Large intestine (tissue), 3 donors: ENCODE results near the gene ASB9. TPM values are rescaled to one million over a fixed set of nuclear protein-coding genes. Genes with fewer than 3 reads are reported as not detected.

Experiments
- DNase-seq, 2 donors: peaks; one replicate each; pipeline versions ENCODE4 v3.0.0 to v3.0.0-alpha.2; 2013
- H3K27ac ChIP-seq: one replicate; pipeline ENCODE4 v1.5.1; 2013; ENCODE audit warnings: low read length
- H3K27me3 ChIP-seq: 2 replicates; pipeline ENCODE4 v1.6.1; 2013; ENCODE audit warnings: low read length; ENCODE audit not compliant: control insufficient read depth, insufficient read depth
- H3K36me3 ChIP-seq: 2 replicates; pipeline ENCODE4 v1.6.1; 2013; ENCODE audit warnings: low read length; ENCODE audit not compliant: control insufficient read depth, insufficient read depth
- H3K4me1 ChIP-seq: one replicate; pipeline ENCODE4 v1.6.1; 2013; ENCODE audit warnings: low read length; ENCODE audit not compliant: control insufficient read depth, insufficient read depth
- H3K4me3 ChIP-seq: one replicate; pipeline ENCODE4 v1.5.1; 2013; ENCODE audit warnings: low read length
- H3K9me3 ChIP-seq: one replicate; pipeline ENCODE4 v1.6.1; 2013; ENCODE audit warnings: mild to moderate bottlenecking, low read depth, low read length, moderate library complexity; ENCODE audit not compliant: control insufficient read depth
- WGBS: methylation state at CpG from one replicate; pipeline ENCODE4 v1.1.5; 2013; ENCODE audit warnings: low lambda C conversion rate; ENCODE audit not compliant: insufficient coverage; 5-methylcytosine and 5-hydroxymethylcytosine counted together
- polyA plus RNA-seq: library from polyadenylated mRNA; unstranded; fragments of 120-200 nt; gene quantifications from one replicate; pipeline ENCODE4 v1.2.1, GENCODE V29; 2013

The ASB9 gene
- polyA plus RNA-seq, 1 donor, result 3.8 TPM

- Histone ChIP-seq H3K9me3 (no peaks in the 10 kb centered on the region), H3K4me3 (no peak overlapping the region), H3K27me3 (no peaks in the 10 kb centered on the region), H3K4me1 (no peaks in the 10 kb centered on the region), H3K27ac (no peak overlapping the region), H3K36me3 (no peaks in the 10 kb centered on the region)
- no peak for DNase-seq
- no CpG with 5 or more reads among the region's 5 CpGs for WGBS
Measured at GRCh38 chrX:15244421-15244820, 25.5 kb downstream of the ASB9 start.

DNA sequence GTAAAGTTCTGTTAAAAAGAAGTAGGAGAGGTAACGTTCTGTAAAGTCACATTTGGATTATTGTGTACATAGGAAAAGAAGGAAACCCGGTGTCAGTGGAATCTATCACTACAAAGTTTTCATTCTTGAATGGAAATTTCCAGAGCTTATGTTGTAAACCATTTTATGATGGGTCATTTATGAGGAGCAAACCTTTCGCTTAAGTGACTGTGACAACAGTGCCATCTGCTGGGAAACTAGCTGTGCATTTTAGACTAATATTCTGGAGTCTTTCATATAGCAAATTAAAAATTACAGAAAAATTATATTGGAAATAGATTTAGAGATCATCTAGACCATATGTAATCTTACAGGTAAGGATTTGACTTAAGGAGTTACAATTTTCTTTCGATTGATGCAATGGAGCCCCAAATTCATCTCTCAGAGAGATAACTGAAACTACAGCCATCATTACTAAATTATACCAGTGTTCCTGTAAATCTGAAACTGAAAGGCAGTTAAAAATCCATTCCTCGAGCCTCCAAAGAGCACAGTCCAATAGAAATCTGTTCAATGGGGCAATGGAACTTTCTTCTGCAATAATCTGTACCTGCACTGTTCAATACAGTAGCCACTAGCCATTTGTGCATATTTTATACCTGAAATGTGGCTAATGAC, 26.9 kb downstream of the ASB9 start:
- Histone ChIP-seq H3K4me3 (no peak overlapping the region), H3K27ac (no peak overlapping the region), H3K27me3 (no peaks in the 10 kb centered on the region), H3K9me3 (no peaks in the 10 kb centered on the region), H3K4me1 (no peaks in the 10 kb centered on the region), H3K36me3 (no peaks in the 10 kb centered on the region)
- no CpG with 5 or more reads among the region's 5 CpGs for WGBS
- peak; percentile 43 to 47 for DNase-seq

DNA sequence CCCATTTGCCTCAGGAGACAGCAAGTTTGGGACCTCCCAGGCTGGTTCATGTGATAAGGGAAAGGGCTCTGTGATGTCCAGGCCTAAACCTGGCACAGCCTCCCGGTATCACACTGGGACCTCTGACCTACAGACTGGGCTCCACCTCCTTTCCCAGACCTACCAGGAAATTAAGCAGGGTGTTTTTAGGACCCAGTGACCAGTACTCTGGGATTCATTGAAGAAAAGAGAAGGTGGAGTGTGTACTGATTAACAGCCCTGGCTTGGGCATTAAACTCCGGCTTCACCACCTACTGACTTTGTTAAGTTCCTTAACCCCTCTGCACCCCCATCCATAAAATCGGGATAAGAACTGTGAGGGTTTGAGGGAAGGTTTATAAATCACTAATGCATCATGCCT, 28.6 kb downstream of the ASB9 start:
- H3K36me3 ChIP-seq, result no peaks in the 10 kb centered on the region
- no CpG with 5 or more reads among the region's 3 CpGs for WGBS
- H3K27me3 ChIP-seq, result no peaks in the 10 kb centered on the region
- H3K9me3 ChIP-seq, result no peaks in the 10 kb centered on the region
- H3K27ac ChIP-seq, result no peak overlapping the region
- DNase-seq, result no peak
- no peak overlapping the region for H3K4me3 ChIP-seq
- H3K4me1 ChIP-seq, result no peaks in the 10 kb centered on the region

DNA sequence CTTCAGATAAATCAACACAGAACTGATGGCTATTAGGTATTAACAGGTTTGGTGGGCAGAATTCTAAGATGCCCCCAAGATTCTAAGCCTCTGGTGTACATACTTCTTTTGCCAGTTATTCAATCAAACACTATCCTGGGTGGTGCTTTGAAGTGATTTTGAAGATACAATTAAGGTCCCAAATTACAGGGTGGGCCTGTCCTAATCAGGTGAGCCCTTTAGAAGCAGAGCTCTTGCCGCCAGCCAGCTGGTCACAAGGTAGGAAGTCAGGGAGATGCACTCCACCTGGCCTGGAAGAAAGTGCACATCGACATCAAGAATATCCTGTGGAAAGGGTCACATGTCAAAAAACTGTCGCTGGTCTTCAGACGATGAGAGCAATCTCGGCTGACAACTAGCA, 29.5 kb downstream of the ASB9 start:
- Histone ChIP-seq H3K27ac (no peak overlapping the region), H3K4me1 (no peaks in the 10 kb centered on the region), H3K9me3 (no peaks in the 10 kb centered on the region), H3K36me3 (no peaks in the 10 kb centered on the region), H3K27me3 (no peaks in the 10 kb centered on the region), H3K4me3 (no peak overlapping the region)
- DNase-seq, result no peak
- no CpG with 5 or more reads among the region's 5 CpGs for WGBS

DNA sequence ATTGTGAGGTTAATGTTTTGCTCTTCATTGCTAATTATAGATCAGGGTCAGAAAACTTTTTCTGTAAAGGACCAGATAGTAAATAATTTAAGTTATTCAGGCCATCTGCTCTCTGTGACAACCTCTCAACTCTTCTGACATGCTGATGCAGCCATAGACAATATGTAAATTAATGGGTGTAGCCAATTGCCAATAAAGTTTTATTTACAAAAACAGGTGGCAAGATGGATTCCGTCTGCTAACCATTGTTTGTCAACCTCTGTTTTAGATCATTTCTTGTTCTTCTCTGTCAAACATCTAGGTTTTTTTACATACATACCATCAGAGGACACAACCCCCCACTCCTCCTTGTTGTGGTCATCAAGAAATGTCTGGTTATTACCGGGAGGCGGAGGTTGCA, 33.7 kb downstream of the ASB9 start:
- no peak for DNase-seq
- Histone ChIP-seq H3K36me3 (no peaks in the 10 kb centered on the region), H3K4me1 (peaks cover 4% of the 10 kb centered on the region), H3K27me3 (no peaks in the 10 kb centered on the region), H3K27ac (no peak overlapping the region), H3K9me3 (no peaks in the 10 kb centered on the region), H3K4me3 (no peak overlapping the region)
- WGBS, result 83% methylated on average over 1 of the region's 3 CpGs

DNA sequence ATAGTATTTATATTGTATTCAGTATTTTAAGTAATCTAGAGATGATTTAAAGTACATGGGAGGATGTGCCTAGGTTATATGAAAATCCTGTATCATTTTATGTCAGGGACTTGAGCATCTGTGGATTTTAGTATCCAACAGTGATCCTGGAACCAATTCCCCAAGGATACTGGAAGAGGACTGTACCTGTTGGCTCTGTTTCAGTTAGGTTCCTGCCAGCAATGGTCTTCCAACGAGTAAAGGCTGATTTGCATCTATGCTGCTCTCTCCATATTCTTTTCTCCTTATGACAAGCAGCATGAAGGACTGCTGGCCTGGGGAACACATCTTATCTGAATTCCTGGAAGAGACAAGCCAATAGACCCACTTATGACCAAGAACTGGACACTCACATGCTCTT, 34.9 kb downstream of the ASB9 start:
- no CpG with 5 or more reads among the region's 1 CpG for WGBS
- H3K4me1 ChIP-seq, result peaks cover 4% of the 10 kb centered on the region
- no peaks in the 10 kb centered on the region for H3K36me3 ChIP-seq
- no peaks in the 10 kb centered on the region for H3K9me3 ChIP-seq
- H3K27ac ChIP-seq, result no peak overlapping the region
- H3K27me3 ChIP-seq, result no peaks in the 10 kb centered on the region
- no peak for DNase-seq
- H3K4me3 ChIP-seq, result no peak overlapping the region

DNA sequence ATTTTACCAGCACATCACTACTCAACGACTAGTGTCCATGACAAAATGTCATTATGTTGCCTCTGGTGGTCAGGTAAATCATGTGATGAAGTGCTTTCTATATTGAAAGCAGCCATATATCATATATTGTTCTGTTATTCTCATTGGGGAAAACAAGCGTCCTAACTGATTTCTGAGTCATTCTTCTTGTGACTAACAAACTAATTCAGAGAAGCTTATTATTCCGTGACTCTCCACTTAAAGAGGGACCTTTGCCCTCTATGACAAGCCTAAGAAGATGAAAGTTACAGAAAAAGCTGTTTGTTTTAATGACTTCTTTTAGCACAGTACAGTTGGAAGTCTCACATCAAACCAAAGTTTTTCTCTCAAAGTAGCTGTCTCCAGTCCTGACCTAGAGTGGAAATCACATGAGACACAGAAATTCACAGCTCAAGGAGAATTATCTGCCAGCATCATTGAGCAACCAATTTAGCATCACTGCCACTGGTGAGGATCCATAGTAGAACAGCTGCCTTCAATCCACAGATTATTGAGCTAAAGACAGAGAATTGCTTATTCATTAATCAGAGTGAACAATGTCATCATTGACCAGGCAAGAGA, 36.4 kb downstream of the ASB9 start:
- no peak overlapping the region for H3K4me3 ChIP-seq

DNA sequence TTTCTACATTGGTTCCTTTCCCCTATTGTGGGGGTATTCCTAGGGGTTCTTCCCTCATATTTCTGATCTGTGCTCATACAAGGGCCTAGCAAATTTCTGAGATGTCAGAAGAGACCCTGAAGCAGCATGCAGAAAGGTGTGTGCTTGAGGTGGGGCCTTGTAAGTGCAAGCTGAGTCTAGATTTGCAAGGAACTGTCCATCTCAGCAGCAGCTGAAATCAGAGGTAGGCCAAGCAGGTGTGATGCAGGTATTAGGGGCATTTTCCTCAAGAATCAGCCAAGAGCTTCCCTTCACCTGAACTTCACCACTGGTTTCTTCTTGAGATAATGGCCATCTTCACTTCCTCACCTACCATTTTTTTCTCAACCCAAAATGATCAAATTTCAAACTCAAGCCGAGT, 45.1 kb downstream of the ASB9 start:
- Histone ChIP-seq H3K27me3 (no peaks in the 10 kb centered on the region), H3K9me3 (no peaks in the 10 kb centered on the region), H3K36me3 (no peaks in the 10 kb centered on the region), H3K27ac (no peak overlapping the region), H3K4me1 (no peaks in the 10 kb centered on the region), H3K4me3 (no peak overlapping the region)
- no CpG with 5 or more reads among the region's 1 CpG for WGBS
- DNase-seq, result no peak

More for the DNA sequence above, 36.4 kb downstream of the ASB9 start:
- DNase-seq, result peak; percentile 7 to 50
- no peaks in the 10 kb centered on the region for H3K9me3 ChIP-seq
- H3K27me3 ChIP-seq, result no peaks in the 10 kb centered on the region
- H3K4me1 ChIP-seq, result peaks cover 4% of the 10 kb centered on the region
- WGBS, result no CpG with 5 or more reads among the region's 3 CpGs
- H3K36me3 ChIP-seq, result no peaks in the 10 kb centered on the region
- no peak overlapping the region for H3K27ac ChIP-seq

GRCh38 chrX:15221321-15221720, 48.6 kb downstream of the ASB9 start:
- no peaks in the 10 kb centered on the region for H3K4me1 ChIP-seq
- H3K4me3 ChIP-seq, result no peak overlapping the region
- no peak overlapping the region for H3K27ac ChIP-seq
- H3K27me3 ChIP-seq, result no peaks in the 10 kb centered on the region
- no peak for DNase-seq
- H3K9me3 ChIP-seq, result no peaks in the 10 kb centered on the region
- no peaks in the 10 kb centered on the region for H3K36me3 ChIP-seq

DNA sequence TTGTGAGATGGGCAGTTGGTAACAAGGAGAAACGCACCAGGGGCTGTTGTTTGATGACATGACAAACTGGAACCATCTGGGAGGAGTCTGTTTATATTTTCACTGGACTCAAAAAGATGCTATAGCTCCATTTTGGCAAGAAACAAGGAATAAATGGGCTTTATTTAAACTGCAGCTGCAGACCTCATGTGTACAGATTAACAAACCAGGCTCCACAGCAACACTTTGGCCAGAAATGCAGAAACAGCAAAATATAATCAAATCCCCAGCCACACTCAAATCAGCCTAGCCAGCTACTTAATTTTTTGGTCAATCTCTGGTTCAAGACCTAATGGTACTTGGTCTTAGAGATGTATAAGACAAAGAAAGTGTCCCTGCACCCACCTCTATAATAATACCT, 52.7 kb downstream of the ASB9 start:
- no CpG with 5 or more reads among the region's 1 CpG for WGBS
- H3K4me3 ChIP-seq, result no peak overlapping the region
- DNase-seq, result no peak
- no peaks in the 10 kb centered on the region for H3K9me3 ChIP-seq
- no peaks in the 10 kb centered on the region for H3K27me3 ChIP-seq
- no peaks in the 10 kb centered on the region for H3K36me3 ChIP-seq
- H3K27ac ChIP-seq, result no peak overlapping the region
- no peaks in the 10 kb centered on the region for H3K4me1 ChIP-seq

GRCh38 chrX:15216280-15216679, 53.6 kb downstream of the ASB9 start:
- no peak for DNase-seq
- no peaks in the 10 kb centered on the region for H3K36me3 ChIP-seq
- no peak overlapping the region for H3K4me3 ChIP-seq
- H3K9me3 ChIP-seq, result no peaks in the 10 kb centered on the region
- no peaks in the 10 kb centered on the region for H3K27me3 ChIP-seq
- no peak overlapping the region for H3K27ac ChIP-seq
- no CpG with 5 or more reads among the region's 1 CpG for WGBS
- no peaks in the 10 kb centered on the region for H3K4me1 ChIP-seq
